HG03442 (cell line): ENCODE data around the gene DPM3.
"Not testable (repeated sequence)": the region's sequence is repeated elsewhere in the genome, so short reads cannot be mapped to it uniquely, and the experiment has no call there.

Source experiments
- ATAC-seq: cut with Tn5 transposase; IDR thresholded peaks from one replicate; pipeline ENCODE4 v1.9.1; 2021; ENCODE audit warnings: mild to moderate bottlenecking, moderate library complexity; ENCODE audit not compliant: unreplicated experiment

Gene DPM3

GRCh38 chr1:155126556-155127104 lies 13.7 kb downstream of the DPM3 start:
- ATAC-seq = no peak

DNA sequence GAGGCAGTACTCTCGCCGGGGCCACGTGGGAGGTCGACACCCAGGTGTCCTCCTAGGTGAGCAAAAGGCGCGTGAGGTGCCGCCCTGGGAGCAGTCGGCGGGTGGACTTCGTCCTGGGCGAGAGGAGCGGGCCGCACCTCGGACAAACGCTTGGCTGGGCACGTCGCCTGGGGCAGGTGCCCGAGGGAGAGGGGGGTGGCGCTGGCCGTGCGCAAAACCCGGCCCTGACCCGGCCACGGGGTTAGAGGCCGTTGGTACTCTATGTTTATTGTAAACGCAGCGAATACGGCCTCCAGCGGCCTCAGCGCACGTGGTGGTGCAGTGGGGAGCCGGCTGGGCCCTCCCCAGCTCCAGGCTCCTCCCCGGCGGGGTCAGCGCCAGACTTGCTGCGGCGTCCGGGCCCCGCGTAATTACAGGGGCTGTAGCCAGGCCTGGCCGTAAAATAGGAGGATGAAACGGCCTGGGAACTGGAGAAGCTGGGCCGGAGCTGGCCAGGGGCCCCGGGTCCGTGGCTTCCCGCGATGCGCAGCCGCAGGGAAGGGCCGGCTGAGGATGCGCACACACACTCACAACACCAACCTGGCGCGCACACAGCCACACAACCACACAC lies 14.3 kb downstream of the DPM3 start:
- ATAC-seq = no peak

DNA sequence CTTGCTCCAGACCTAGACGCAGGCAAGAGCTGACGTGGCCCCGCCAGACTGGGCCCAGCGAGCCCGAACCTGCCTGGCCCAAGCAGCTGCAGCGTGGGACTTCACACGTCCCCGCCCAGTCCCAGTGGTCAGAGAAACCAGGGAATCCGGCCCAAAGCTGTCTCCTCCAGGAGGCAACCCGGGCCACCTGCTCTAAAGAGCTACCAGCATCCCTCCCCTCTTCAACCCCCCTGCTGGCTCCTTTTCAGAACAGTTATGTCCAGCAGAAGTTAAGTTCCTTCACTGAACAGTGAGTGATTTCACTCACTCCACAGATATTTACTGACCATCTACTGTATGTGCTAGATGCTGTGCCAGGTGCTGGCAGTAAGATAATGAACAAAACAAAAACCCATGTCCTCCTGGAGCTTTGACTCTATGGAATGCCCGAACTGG lies 14.8 kb downstream of the DPM3 start:
- ATAC-seq = no peak

DNA sequence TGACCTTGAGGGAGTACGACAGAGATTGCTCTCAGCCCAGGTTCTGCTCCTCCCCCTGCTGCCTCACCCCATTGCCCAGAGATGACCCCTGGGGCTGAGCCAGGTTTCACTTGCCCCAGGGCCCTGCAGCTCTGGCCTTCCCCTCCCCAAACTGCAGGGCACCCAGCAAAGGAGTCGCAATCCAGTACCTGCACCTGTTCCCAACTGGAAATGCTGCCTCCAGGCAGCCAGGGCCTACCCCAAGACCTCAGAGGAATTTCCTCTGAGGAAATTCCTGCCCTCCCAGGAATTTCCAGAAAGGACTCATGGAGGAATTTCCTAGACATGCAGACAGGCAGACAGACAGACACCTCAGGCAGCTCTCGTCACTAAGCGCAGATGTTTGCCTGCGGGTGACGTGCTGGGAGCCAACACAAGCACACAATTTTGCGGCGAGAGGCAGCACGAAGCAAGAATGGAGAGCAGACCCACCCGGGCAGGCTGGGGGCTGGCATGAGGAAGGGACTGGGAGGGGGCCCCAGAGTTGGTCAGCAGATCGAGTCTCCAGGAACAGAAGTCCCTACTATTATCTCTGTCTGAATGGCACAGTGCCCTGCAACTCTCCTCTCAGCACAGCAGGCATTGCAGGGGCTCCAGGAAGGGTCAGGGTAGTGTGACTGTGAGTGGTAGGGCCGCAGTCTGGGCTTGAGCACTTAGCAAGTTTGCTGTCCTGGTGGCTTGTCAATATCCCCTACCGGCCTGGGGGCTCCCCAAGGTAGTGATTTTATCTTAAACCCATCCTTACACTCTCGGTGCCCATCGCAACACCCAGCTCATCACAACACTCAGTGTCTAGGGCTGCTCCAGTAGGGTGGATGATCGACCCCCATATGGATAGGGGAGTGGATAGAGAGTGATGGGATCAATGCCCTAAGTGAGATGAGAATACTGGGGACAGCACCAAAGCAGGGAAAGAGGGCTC lies 15.5 kb downstream of the DPM3 start:
- no peak for ATAC-seq

DNA sequence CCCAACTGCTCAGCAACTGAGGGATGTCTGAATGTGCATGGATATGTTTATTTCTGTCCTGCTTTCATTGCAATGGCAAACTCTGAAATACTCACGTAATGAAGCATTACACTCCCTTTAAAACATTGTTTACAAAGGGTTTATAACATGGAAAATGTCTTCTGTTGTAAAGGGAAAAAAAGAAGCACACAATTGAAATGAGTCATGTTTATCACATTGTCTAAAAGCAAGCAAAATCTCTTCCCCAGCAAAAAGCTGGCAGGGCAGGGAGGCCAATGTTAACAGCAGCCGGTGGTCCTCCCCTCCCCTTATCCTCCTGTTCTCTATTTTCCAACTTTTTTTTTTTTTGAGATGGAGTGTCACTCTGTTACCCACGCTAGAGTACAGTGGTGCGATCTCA lies 16.5 kb downstream of the DPM3 start:
- no peak for ATAC-seq

- no peak for ATAC-seq
These were observed 18.0 kb downstream of the DPM3 start for GRCh38 chr1:155122308-155122707.

DNA sequence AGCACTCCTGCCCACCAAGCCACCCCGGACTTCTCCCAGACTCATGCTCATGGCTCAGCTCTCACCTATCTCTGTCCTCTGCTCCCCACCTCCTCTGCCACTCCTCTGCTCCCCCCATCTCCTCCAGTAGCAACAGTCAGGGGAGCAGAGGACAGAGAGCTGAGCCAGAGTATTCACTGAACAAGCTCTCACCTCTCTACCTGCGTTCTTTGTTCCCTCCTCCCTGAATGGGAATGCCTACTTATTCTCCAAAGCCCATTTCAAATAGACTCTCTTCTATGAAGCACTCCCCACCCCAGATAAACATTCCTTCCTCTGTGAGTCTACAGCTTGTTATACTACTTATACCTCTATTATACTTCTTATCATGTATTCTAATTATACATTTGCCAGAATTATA lies 19.1 kb downstream of the DPM3 start:
- no peak for ATAC-seq

- ATAC-seq = no peak
These were observed 20.1 kb downstream of the DPM3 start for GRCh38 chr1:155120253-155120652.

GRCh38 chr1:155118090-155118489 lies 22.2 kb downstream of the DPM3 start:
- ATAC-seq = not testable (repeated sequence)

DNA sequence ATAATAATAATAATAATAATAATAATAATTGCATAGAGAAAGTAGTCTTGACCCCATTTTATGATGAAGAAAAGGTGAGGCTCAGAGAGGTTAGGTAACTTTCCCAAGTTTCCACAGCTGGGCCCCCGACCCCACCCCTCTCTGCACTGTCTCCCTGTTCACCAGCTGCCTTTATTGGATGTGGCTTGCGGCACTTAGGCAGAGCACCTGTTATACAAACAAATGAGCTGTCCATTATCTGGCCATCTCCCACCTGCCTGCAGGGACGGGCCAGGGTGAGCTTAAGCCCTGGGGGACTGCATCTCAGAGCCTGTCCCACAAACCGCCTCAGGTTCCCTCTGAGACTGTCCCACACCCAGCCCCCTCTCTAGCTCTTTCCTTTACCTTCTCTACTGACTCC lies 22.7 kb downstream of the DPM3 start:
- no peak for ATAC-seq

GRCh38 chr1:155116113-155116764 lies 24.1 kb downstream of the DPM3 start:
- ATAC-seq = no peak

- ATAC-seq = no peak
These were observed 26.8 kb downstream of the DPM3 start for GRCh38 chr1:155113450-155113980.

DNA sequence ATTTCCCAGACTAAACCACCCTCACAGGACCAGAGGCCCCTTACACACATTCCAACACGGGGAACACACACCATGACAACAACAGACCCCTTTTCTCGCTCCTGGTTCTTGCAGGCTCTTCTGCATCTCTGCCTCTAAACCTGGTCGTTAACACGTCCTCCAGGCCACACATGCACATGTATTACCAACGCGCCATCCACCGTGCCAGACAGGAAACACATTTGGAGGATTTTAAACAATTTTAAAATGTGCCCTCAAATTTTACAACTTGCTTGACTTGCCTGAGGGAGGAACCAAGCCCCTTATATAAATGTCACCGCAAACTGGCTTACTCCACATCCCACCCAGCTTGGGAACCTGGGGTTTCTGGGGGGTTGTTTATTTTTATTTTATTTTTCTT lies 29.5 kb downstream of the DPM3 start:
- no peak for ATAC-seq

- ATAC-seq = no peak
These were observed 29.9 kb downstream of the DPM3 start for GRCh38 chr1:155110381-155110780.

- no peak for ATAC-seq
These were observed 32.0 kb downstream of the DPM3 start for GRCh38 chr1:155108296-155108695.

DNA sequence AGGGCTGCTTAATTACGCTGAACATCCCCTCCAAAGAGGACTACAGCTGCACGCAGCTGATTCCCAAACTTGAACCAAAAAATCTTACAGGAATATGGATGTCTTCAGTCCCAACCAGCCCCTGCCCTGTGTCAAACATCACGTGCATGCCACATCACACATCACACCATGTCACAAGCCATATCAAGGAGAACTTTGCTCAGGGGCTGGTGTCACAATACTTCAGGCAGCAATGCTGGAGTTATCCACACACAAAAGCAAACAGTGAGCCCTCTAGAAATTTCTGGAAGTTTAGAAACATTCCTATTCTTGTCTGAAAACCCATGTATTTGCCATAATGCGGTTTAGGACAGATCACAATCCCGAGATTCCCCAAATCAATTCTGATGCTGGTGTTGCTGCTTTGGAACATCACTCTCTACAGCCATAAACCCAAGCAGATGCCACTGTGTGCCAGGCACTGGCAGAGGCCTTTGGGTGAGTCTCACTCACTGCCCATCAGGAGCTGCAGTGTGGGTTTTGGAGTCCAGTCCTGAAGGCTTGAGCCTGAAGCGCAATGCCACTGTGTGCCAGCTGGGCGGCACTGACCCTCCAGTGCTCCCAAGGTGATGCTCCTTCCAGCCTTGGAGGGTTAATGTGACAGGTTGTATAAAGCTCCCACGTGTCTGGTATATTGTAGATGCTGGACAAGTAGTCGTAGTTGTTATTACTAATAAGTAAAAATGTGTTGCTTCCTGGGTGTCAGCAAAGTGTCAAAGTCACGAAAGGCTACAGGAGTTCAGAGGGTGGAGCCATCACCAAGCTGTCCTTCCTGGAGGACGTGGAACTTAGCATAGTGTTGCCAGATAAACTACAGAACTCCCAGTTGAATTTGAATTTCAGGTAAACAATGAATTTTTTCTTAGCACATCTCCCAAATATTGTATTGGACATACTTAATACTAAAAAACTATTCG lies 32.7 kb downstream of the DPM3 start:
- ATAC-seq = no peak

GRCh38 chr1:155106862-155107261 lies 33.5 kb downstream of the DPM3 start:
- no peak for ATAC-seq

DNA sequence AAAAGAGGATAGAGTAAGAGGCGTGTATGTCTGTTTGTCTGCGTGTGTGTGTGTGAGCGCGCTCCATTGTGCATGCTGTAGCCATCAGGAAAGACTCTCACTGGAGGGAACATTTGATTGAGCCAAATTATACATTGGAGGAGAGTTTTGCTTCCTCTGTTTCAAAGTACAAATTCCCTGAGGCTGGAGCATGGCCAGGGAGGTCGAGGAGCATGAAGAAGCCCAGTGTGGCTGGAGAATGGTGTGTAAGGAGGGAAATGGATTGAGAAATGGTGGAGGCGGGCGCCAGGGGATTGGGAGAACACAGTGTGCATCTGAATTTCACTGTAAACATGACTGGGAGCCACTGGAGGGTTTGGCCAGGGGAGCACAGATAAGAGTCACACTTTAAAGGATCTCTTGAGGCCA lies 34.7 kb downstream of the DPM3 start:
- ATAC-seq = no peak

- no peak for ATAC-seq
These were observed 35.5 kb downstream of the DPM3 start for GRCh38 chr1:155104605-155105534.
